Neuronal stem cell (in vitro differentiated cells): ENCODE measurements around the gene METTL27.

Experiments
- DNase-seq: peaks from one replicate; pipeline ENCODE4 v3.0.0-alpha.2; 2013; ENCODE audit warnings: low spot score
- H2AFZ ChIP-seq: one replicate; pipeline ENCODE4 v1.6.1; 2013; ENCODE audit warnings: mild to moderate bottlenecking, low read length, inconsistent platforms
- H2AK5ac ChIP-seq: 2 replicates; pipeline ENCODE4 v1.6.1; 2013; ENCODE audit warnings: low read depth, mild to moderate bottlenecking, inconsistent platforms, low read length, moderate library complexity, mixed read lengths
- H2BK120ac ChIP-seq: 2 replicates; pipeline ENCODE4 v1.6.1; 2013; ENCODE audit warnings: low read depth, mild to moderate bottlenecking, inconsistent platforms, low read length, moderate library complexity, mixed read lengths
- H2BK12ac ChIP-seq: one replicate; pipeline ENCODE4 v1.6.1; 2013; ENCODE audit warnings: low read length, inconsistent platforms
- H2BK15ac ChIP-seq: 2 replicates; pipeline ENCODE4 v1.6.1; 2013; ENCODE audit warnings: mild to moderate bottlenecking, low read length, inconsistent platforms, mixed read lengths
- H2BK5ac ChIP-seq: one replicate; pipeline ENCODE4 v1.6.1; 2013; ENCODE audit warnings: inconsistent platforms, mild to moderate bottlenecking, low read length, moderate library complexity
- H3K14ac ChIP-seq: one replicate; pipeline ENCODE4 v1.6.1; 2013; ENCODE audit warnings: low read length, inconsistent platforms
- H3K18ac ChIP-seq: 2 replicates; pipeline ENCODE4 v1.6.1; 2013; ENCODE audit warnings: low read length, inconsistent platforms
- H3K23ac ChIP-seq: 2 replicates; pipeline ENCODE4 v1.6.1; 2013; ENCODE audit warnings: low read depth, mild to moderate bottlenecking, mixed read lengths, low read length, inconsistent platforms; ENCODE audit not compliant: poor library complexity
- H3K27ac ChIP-seq: replicated peaks from 3 replicates; pipeline ENCODE4 v1.5.1; 2013; ENCODE audit warnings: low read length, inconsistent platforms
- H3K27me3 ChIP-seq, 3 experiments: 2 replicates each; pipeline ENCODE4 v1.6.1; 2013; ENCODE audit warnings: low read length in 3 of 3, mild to moderate bottlenecking in 2 of 3, inconsistent platforms in 1 of 3, low read depth in 1 of 3, mixed read lengths in 1 of 3, moderate library complexity in 1 of 3; ENCODE audit not compliant: control insufficient read depth in 3 of 3, insufficient read depth in 3 of 3
- H3K36me3 ChIP-seq, 2 donors: replicated peaks in 1 of 2; 2 replicates each; pipeline ENCODE4 v1.6.1; 2013; ENCODE audit warnings: low read length in 2 of 2; ENCODE audit not compliant: control insufficient read depth in 2 of 2, insufficient read depth in 2 of 2
- H3K4ac ChIP-seq: 2 replicates; pipeline ENCODE4 v1.6.1; 2013; ENCODE audit warnings: inconsistent platforms, mild to moderate bottlenecking, low read length, moderate library complexity
- H3K4me1 ChIP-seq, 2 donors: 1 replicate in 1 of 2; 2 replicates in 1 of 2; pipeline ENCODE4 v1.6.1; 2013; ENCODE audit warnings: low read length in 2 of 2, low read depth in 1 of 2; ENCODE audit not compliant: control insufficient read depth in 2 of 2, insufficient read depth in 1 of 2
- H3K4me2 ChIP-seq: one replicate; pipeline ENCODE4 v1.6.1; 2013; ENCODE audit warnings: mild to moderate bottlenecking, low read length, inconsistent platforms; ENCODE audit not compliant: insufficient read depth, poor library complexity, severe bottlenecking
- H3K4me3 ChIP-seq, 2 donors: 2 replicates each; pipeline ENCODE4 v1.5.1; 2013; ENCODE audit warnings: low read length in 2 of 2, mild to moderate bottlenecking in 2 of 2, inconsistent platforms in 1 of 2, moderate library complexity in 1 of 2
- H3K79me1 ChIP-seq: one replicate; pipeline ENCODE4 v1.6.1; 2013; ENCODE audit warnings: low read depth, mild to moderate bottlenecking, inconsistent platforms, low read length, moderate library complexity
- H3K9ac ChIP-seq: one replicate; pipeline ENCODE4 v1.6.1; 2013; ENCODE audit warnings: mild to moderate bottlenecking, low read depth, low read length, inconsistent platforms; ENCODE audit not compliant: poor library complexity
- H3K9me3 ChIP-seq, 2 donors: replicated peaks in 1 of 2; 2 replicates each; pipeline versions ENCODE3 to v1.6.1; 2013; ENCODE audit warnings: low read length in 2 of 2, mild to moderate bottlenecking in 2 of 2, inconsistent platforms in 1 of 2, low read depth in 1 of 2, mixed read lengths in 1 of 2, moderate library complexity in 1 of 2; ENCODE audit not compliant: control insufficient read depth in 2 of 2, insufficient read depth in 1 of 2
- H4K8ac ChIP-seq: one replicate; pipeline ENCODE4 v1.6.1; 2013; ENCODE audit warnings: low read depth, mild to moderate bottlenecking, inconsistent platforms, low read length, moderate library complexity
- H4K91ac ChIP-seq: one replicate; pipeline ENCODE4 v1.6.1; 2013; ENCODE audit warnings: low read length, low read depth, mild to moderate bottlenecking, inconsistent platforms; ENCODE audit not compliant: poor library complexity
- WGBS, 2 donors: extraction: QIAGEN DNeasy Blood & Tissue Kit; methylation state at CpG; one replicate each; pipeline ENCODE4 v1.1.7; 2013; ENCODE audit warnings: missing lambda C conversion rate in 2 of 2, mixed read lengths in 1 of 2; ENCODE audit not compliant: insufficient read length in 2 of 2, insufficient replicate concordance in 1 of 2; ENCODE audit errors: extremely low coverage in 2 of 2; 5-methylcytosine and 5-hydroxymethylcytosine counted together

Gene METTL27

DNA sequence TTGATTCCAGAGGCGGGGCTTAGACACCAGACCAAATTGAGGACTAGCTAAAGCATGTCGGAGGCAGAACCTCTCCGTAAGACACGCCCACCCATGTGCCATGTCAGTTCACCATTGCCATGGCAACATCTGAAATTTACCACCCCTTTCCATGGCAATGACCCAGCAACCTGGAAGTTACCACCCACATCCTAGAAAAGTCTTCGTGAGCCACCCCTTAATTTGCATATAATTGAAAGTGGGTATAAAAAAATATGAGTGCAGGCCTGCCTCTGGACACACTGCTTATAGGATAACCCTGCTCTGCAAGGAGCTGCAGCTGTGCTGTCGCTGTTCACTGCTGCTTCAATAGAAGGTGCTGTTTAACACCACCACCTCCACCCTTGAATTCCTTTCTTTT is 46.6 kb upstream of the METTL27 start:
- H3K4me2 ChIP-seq = no peak overlapping the region
- H3K4me3 ChIP-seq = no peak overlapping the region
- no peak overlapping the region for H4K91ac ChIP-seq
- H3K4ac ChIP-seq = no peak overlapping the region
- H2BK15ac ChIP-seq = no peak overlapping the region
- H3K14ac ChIP-seq = no peak overlapping the region
- no peaks in the 10 kb centered on the region for H3K36me3 ChIP-seq
- peaks cover 0 to 1% of the 10 kb centered on the region in 2 donors for H3K9me3 ChIP-seq
- H2AK5ac ChIP-seq = no peak overlapping the region
- H2AFZ ChIP-seq = no peak overlapping the region
- H3K27me3 ChIP-seq = peaks cover 0 to 15% (median 0%) of the 10 kb centered on the region in 3 experiments
- no peak overlapping the region for H4K8ac ChIP-seq
- H3K4me1 ChIP-seq = peaks cover 3 to 13% of the 10 kb centered on the region in 2 donors
- no CpG with 5 or more reads among the region's 6 CpGs for WGBS, 2 donors
- H2BK5ac ChIP-seq = no peak overlapping the region
- no peak overlapping the region for H2BK12ac ChIP-seq
- H3K79me1 ChIP-seq = no peaks in the 10 kb centered on the region
- no peak overlapping the region for H2BK120ac ChIP-seq
- H3K18ac ChIP-seq = peak overlapping the region; percentile 31
- no peak for DNase-seq
- H3K27ac ChIP-seq = no peak overlapping the region
- H3K9ac ChIP-seq = no peak overlapping the region
- no peak overlapping the region for H3K23ac ChIP-seq

DNA sequence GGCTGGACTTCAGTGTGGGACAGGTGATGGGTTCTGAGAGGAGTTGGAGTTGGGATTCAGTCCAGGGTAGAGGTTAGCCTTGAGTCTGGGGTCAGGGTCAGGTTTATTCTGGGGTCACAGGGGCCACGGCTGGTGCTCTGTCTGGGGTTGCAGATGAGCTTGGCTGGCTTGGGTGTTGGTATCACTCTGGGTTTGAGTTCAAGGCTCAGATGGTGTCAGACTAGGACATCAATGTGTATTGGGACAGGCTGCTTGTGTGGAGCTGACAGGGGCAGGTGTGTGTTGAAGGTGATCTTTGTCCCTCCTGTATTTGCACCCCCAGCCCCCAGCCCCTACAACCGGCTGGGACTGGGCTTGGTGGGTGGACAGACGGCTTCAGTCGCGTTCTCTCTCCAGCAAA is 45.4 kb upstream of the METTL27 start:
- Histone ChIP-seq H2BK120ac (no peak overlapping the region), H3K4me2 (no peak overlapping the region), H3K9ac (no peak overlapping the region), H2AK5ac (peak overlapping the region; percentile 5), H3K4me1 (peaks cover 3 to 13% of the 10 kb centered on the region in 2 donors), H4K8ac (no peak overlapping the region), H3K4me3 (no peak overlapping the region), H3K9me3 (peaks cover 0 to 1% of the 10 kb centered on the region in 2 donors), H3K18ac (no peak overlapping the region), H2BK12ac (peak overlapping the region; percentile 14), H3K23ac (no peak overlapping the region), H3K36me3 (no peaks in the 10 kb centered on the region), H3K27me3 (peaks cover 0 to 15% (median 0%) of the 10 kb centered on the region in 3 experiments), H2BK5ac (no peak overlapping the region), H2AFZ (no peak overlapping the region), H2BK15ac (no peak overlapping the region), H3K4ac (no peak overlapping the region), H3K79me1 (no peaks in the 10 kb centered on the region), H3K14ac (no peak overlapping the region), H3K27ac (no peak overlapping the region), H4K91ac (no peak overlapping the region)
- WGBS, 2 donors = no CpG with 5 or more reads among the region's 5 CpGs
- DNase-seq = no peak

DNA sequence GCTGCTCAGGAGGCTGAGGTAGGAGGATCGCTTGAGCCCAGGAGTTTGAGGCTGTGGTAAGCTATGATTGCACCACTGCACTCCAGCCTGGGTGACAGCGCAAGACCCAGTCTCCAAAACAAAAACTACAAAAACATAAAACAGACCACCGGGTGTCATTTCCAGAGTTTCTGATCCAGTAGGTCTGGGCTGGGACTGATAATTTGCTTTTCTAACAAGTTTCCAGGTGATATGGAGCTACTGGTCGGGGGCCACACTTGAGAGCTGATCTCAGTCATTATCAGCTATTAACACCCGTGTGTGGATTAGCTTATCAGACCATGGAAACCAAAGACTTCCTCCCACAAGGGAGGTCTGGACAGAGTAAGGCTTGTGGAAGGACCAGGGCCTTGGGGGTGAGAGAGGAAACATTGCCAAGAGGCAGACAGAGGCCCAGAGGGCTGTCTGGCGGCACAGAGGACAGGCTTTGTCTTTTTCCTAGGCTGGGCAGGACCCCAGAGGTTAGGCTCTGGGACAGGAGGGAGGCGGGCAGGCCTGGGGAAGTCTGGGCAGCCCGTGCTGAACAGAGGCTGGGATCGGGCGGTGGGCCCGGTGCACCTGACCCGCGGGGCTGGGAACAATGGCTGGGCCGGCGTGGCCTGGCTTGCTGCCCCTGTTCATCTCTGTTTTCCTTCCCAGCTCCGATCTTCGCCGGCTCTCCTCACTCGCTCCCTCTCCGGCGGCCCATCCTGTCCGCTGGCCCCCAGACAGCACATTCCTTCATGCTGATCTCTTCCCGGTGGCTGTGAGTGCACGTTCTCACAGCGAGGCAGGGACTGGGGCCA is 43.9 kb upstream of the METTL27 start:
- Histone ChIP-seq H2AFZ (peak overlapping the region; percentile 89), H3K4ac (no peak overlapping the region), H3K4me3 (no peak overlapping the region), H2BK120ac (peak overlapping the region; percentile 35), H3K27me3 (peaks cover 0 to 15% (median 0%) of the 10 kb centered on the region in 3 experiments), H2BK12ac (no peak overlapping the region), H3K23ac (no peak overlapping the region), H2BK5ac (no peak overlapping the region), H2AK5ac (peak overlapping the region; percentile 5), H3K9me3 (peaks cover 0 to 1% of the 10 kb centered on the region in 2 donors), H4K91ac (no peak overlapping the region), H3K79me1 (no peaks in the 10 kb centered on the region), H3K18ac (peak overlapping the region; percentile 92), H3K27ac (no peak overlapping the region), H3K14ac (no peak overlapping the region), H4K8ac (peak overlapping the region; percentile 29), H3K36me3 (no peaks in the 10 kb centered on the region), H3K9ac (peak overlapping the region; percentile 30), H3K4me2 (no peak overlapping the region), H3K4me1 (peaks cover 3 to 9% of the 10 kb centered on the region in 2 donors), H2BK15ac (peak overlapping the region; percentile 69)
- no CpG with 5 or more reads among the region's 25 CpGs for WGBS, 2 donors
- DNase-seq = no peak

DNA sequence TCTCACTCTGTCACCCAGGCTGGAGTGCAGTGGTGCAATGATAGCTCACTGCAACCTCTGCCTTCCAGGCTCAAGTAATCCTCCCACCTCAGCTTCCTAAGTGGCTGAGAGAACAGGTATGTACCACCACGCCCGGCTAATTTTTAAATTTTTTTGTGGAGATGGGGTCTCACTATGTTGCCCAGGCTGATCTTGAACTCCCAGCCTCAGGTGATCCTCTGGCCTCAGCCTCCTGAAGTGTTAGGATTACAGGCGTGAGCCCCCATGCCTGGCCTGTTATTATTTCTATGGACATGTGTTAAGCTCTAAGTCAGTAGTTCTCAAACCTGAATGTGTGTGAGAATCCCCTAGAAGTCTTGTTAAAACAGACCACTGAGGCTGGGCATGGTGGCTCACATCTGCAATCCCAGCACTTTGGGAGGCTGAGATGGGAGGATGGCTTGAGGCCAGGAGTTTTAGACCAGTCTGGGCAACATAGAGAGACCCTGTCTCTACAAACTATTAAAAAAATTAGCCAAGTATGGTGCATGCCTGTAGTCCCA is 43.2 kb upstream of the METTL27 start:
- Histone ChIP-seq H3K36me3 (no peaks in the 10 kb centered on the region), H3K18ac (no peak overlapping the region), H3K9ac (no peak overlapping the region), H3K79me1 (no peaks in the 10 kb centered on the region), H2BK120ac (no peak overlapping the region), H3K9me3 (peaks cover 0 to 1% of the 10 kb centered on the region in 2 donors), H3K4me3 (no peak overlapping the region), H3K23ac (no peak overlapping the region), H4K91ac (no peak overlapping the region), H4K8ac (no peak overlapping the region), H3K4ac (no peak overlapping the region), H2BK15ac (no peak overlapping the region), H2AFZ (no peak overlapping the region), H3K4me2 (no peak overlapping the region), H3K14ac (no peak overlapping the region), H3K4me1 (peaks cover 3 to 8% of the 10 kb centered on the region in 2 donors), H2AK5ac (no peak overlapping the region), H3K27me3 (peaks cover 0 to 18% (median 0%) of the 10 kb centered on the region in 3 experiments), H2BK12ac (no peak overlapping the region), H2BK5ac (no peak overlapping the region), H3K27ac (no peak overlapping the region)
- no peak for DNase-seq
- WGBS, 2 donors = no CpG with 5 or more reads among the region's 3 CpGs
